GM23338 (cell line): ENCODE data around the gene SYNDIG1. TPM values are rescaled to one million over a fixed set of nuclear protein-coding genes. Genes with fewer than 3 reads are reported as not detected.

ENCODE experiments used
- ATAC-seq: fragments of 200-7000 bp; cut with Tn5 transposase; 3 replicates; pipeline ENCODE4 v1.9.1; 2020
- DNase-seq: peaks from one replicate; pipeline ENCODE4 v3.0.0-alpha.2; 2015; ENCODE audit warnings: low spot score
- H2AFZ ChIP-seq: fragments of 200-600 bp; sonication (generic); 2 replicates; pipeline ENCODE4 v1.8.0; 2016; ENCODE audit warnings: antibody characterized with exemption, mild to moderate bottlenecking, moderate library complexity
- H3F3A ChIP-seq: fragments of 200-600 bp; sonication (generic); replicated peaks from 2 replicates; pipeline ENCODE4 v1.8.0; 2017; ENCODE audit warnings: antibody characterized with exemption, mixed run types, low read depth
- H3K27ac ChIP-seq: fragments of 200-600 bp; sonication (generic); 2 replicates; pipeline ENCODE4 v1.6.1; 2016; ENCODE audit warnings: low read depth
- H3K27me3 ChIP-seq: fragments of 200-600 bp; sonication (generic); 2 replicates; pipeline ENCODE4 v1.8.0; 2016; ENCODE audit warnings: mild to moderate bottlenecking, mixed run types, moderate library complexity; ENCODE audit not compliant: insufficient read depth
- H3K36me3 ChIP-seq: fragments of 200-600 bp; sonication (generic); 2 replicates; pipeline ENCODE4 v1.8.0; 2016; ENCODE audit warnings: mild to moderate bottlenecking; ENCODE audit not compliant: insufficient read depth
- H3K4me1 ChIP-seq: fragments of 200-600 bp; sonication (generic); 2 replicates; pipeline ENCODE4 v1.8.0; 2016; ENCODE audit warnings: mild to moderate bottlenecking, moderate library complexity; ENCODE audit not compliant: insufficient read depth
- H3K4me2 ChIP-seq: fragments of 200-600 bp; sonication (generic); 2 replicates; pipeline ENCODE4 v1.7.1; 2017; ENCODE audit warnings: mixed run types
- H3K4me3 ChIP-seq: fragments of 200-600 bp; sonication (generic); 2 replicates; pipeline ENCODE4 v1.6.1; 2016; ENCODE audit warnings: mixed run types
- H3K79me2 ChIP-seq: fragments of 200-600 bp; sonication (generic); replicated peaks from 2 replicates; pipeline ENCODE4 v1.8.0; 2017; ENCODE audit warnings: mild to moderate bottlenecking; ENCODE audit not compliant: insufficient read depth
- H3K9me2 ChIP-seq: fragments of 200-600 bp; sonication (generic); 2 replicates; pipeline ENCODE4 v1.8.0; 2017; ENCODE audit not compliant: insufficient read depth
- H4K20me1 ChIP-seq: fragments of 200-600 bp; sonication (generic); replicated peaks from 2 replicates; pipeline ENCODE4 v1.8.0; 2017; ENCODE audit warnings: mild to moderate bottlenecking; ENCODE audit not compliant: insufficient read depth
- H3K27ac Mint-ChIP-seq: 2 replicates; pipeline ENCODE4 v1.8.0; 2020; ENCODE audit warnings: inconsistent platforms, mild to moderate bottlenecking, moderate library complexity, mixed read lengths
- H3K27me3 Mint-ChIP-seq: 3 replicates; pipeline ENCODE4 v1.8.0; 2022; ENCODE audit warnings: low read depth, mild to moderate bottlenecking, moderate library complexity, mixed read lengths, inconsistent platforms; ENCODE audit not compliant: insufficient read depth, poor library complexity
- H3K36me3 Mint-ChIP-seq: 3 replicates; pipeline ENCODE4 v1.8.0; 2021; ENCODE audit warnings: low read depth, mild to moderate bottlenecking, inconsistent platforms, moderate library complexity, mixed read lengths
- H3K4me1 Mint-ChIP-seq: 3 replicates; pipeline ENCODE4 v1.8.0; 2020; ENCODE audit warnings: mild to moderate bottlenecking, inconsistent platforms, mixed read lengths
- H3K4me3 Mint-ChIP-seq: 3 replicates; pipeline ENCODE4 v1.8.0; 2021; ENCODE audit warnings: moderate library complexity, mild to moderate bottlenecking, inconsistent platforms, mixed read lengths
- H3K9me3 Mint-ChIP-seq: 3 replicates; pipeline ENCODE4 v1.8.0; 2020; ENCODE audit warnings: moderate library complexity, mild to moderate bottlenecking, inconsistent platforms, mixed read lengths
- CTCF ChIP-seq, 2 experiments: fragments of 200-600 bp in 1 of 2; sonication (generic) in 1 of 2; conservative IDR thresholded peaks; 2 replicates each; pipeline versions ENCODE4 v1.5.1 to v1.6.1; 2016 to 2017; ENCODE audit warnings: antibody characterized with exemption in 2 of 2, low read depth in 2 of 2, mild to moderate bottlenecking in 2 of 2, moderate library complexity in 1 of 2
- ETS1 ChIP-seq: IDR thresholded peaks from 2 replicates; pipeline ENCODE4 v1.6.1; 2016; ENCODE audit warnings: antibody characterized with exemption
- EZH2 ChIP-seq: fragments of 200-600 bp; sonication (generic); IDR thresholded peaks from one replicate; pipeline ENCODE4 v1.8.0; 2017; ENCODE audit warnings: antibody characterized with exemption, mild to moderate bottlenecking, low read depth; ENCODE audit not compliant: unreplicated experiment
- EZH2phosphoT487 ChIP-seq: fragments of 200-600 bp; sonication (generic); IDR thresholded peaks from one replicate; pipeline ENCODE4 v1.8.1; 2018; ENCODE audit warnings: antibody characterized with exemption; ENCODE audit not compliant: unreplicated experiment
- JUNB ChIP-seq: IDR thresholded peaks from one replicate; pipeline ENCODE4 v1.6.1; 2016; ENCODE audit warnings: antibody characterized with exemption; ENCODE audit not compliant: unreplicated experiment
- NANOG ChIP-seq: IDR thresholded peaks from 2 replicates; pipeline ENCODE4 v1.6.1; 2016; ENCODE audit warnings: antibody characterized with exemption, borderline replicate concordance
- POLR2AphosphoS5 ChIP-seq: IDR thresholded peaks from 2 replicates; pipeline ENCODE4 v1.6.1; 2016; ENCODE audit warnings: antibody characterized with exemption, low read depth
- REST ChIP-seq: IDR thresholded peaks from one replicate; pipeline ENCODE4 v1.6.1; 2018; ENCODE audit warnings: antibody characterized with exemption; ENCODE audit not compliant: unreplicated experiment
- ZNF114 ChIP-seq: fragments of 250-450 bp; sonication (Bioruptor Pico); IDR thresholded peaks from 2 replicates; pipeline ENCODE4 v1.5.0; 2020; ENCODE audit warnings: mild to moderate bottlenecking, moderate library complexity
- ZNF331 ChIP-seq: fragments of 250-450 bp; sonication (Bioruptor Pico); IDR thresholded peaks from 2 replicates; pipeline ENCODE4 v1.5.0; 2020; ENCODE audit warnings: low read depth, mild to moderate bottlenecking, moderate library complexity
- polyA plus RNA-seq: library from polyadenylated mRNA; unstranded; fragments of >200 nt; fragmentation: Nextera tagmentation; extraction: Ambion mirVana; gene quantifications from 2 replicates; pipeline ENCODE4 v1.2.1, GENCODE V29; 2016
- total RNA-seq: library from RNA; depleted of rRNA; stranded (reverse); fragments of >200 nt; shearing (Covaris generic); gene quantifications from 2 replicates; pipeline ENCODE4 v1.2.3, GENCODE V29; 2014

Gene SYNDIG1
- total and polyA plus RNA-seq, 2 experiments from 2014 or later = 2.8 to 4.8 TPM

GRCh38 chr20:24677626-24678315 is 208.3 kb downstream of the SYNDIG1 start:
- H4K20me1 ChIP-seq = no peaks in the 10 kb centered on the region; the same call in 1 of the 2 replicates
- no peak overlapping the region for H3K4me2 ChIP-seq
- 0 out of 2 replicates have a peak, but pooled peaks cover 7% of the 10 kb centered on the region for H3K9me2 ChIP-seq
- no peak overlapping the region for H3K27ac ChIP-seq
- ATAC-seq (peak; percentile 59), DNase-seq (peak; percentile 3)
- Mint-ChIP-seq H3K36me3 (no peaks in the 10 kb centered on the region; the same call in 2 of the 3 replicates), H3K4me1 (peaks cover 4% of the 10 kb centered on the region; the same call in 1 of the 3 replicates), H3K4me3 (no peak overlapping the region), H3K27ac (no peak overlapping the region), H3K27me3 (peaks cover 13% of the 10 kb centered on the region), H3K9me3 (peaks cover 4% of the 10 kb centered on the region; the same call in 1 of the 3 replicates)
- TF ChIP-seq ZNF331 (CRISPR knock-in tag) (no peak), CTCF (conservative IDR thresholded peaks at IDR 0.05; ENCODE audit: low read depth in 2 of 2) (peak in 1 of 2 experiments; percentile 30; a peak in 2 of 4 replicates)
- H3K27me3 ChIP-seq = no peaks in the 10 kb centered on the region
- no peak overlapping the region for H3K4me3 ChIP-seq
- H3K79me2 ChIP-seq = no peaks in the 10 kb centered on the region
- H3K4me1 ChIP-seq = no peaks in the 10 kb centered on the region
- no peak overlapping the region for H2AFZ ChIP-seq
- no peaks in the 10 kb centered on the region for H3K36me3 ChIP-seq
- no peaks in the 10 kb centered on the region for H3F3A ChIP-seq

GRCh38 chr20:24678351-24679106 is 209.1 kb downstream of the SYNDIG1 start:
- Mint-ChIP-seq H3K4me3 (no peak overlapping the region), H3K9me3 (peaks cover 4% of the 10 kb centered on the region; the same call in 1 of the 3 replicates), H3K36me3 (no peaks in the 10 kb centered on the region; the same call in 2 of the 3 replicates), H3K27me3 (peaks cover 12% of the 10 kb centered on the region), H3K27ac (no peak overlapping the region), H3K4me1 (peaks cover 4% of the 10 kb centered on the region; the same call in 1 of the 3 replicates)
- Histone ChIP-seq H3K4me3 (no peak overlapping the region), H2AFZ (no peak overlapping the region), H3K4me1 (no peaks in the 10 kb centered on the region), H3K79me2 (no peaks in the 10 kb centered on the region), H3K27me3 (no peaks in the 10 kb centered on the region), H3K27ac (no peak overlapping the region), H3K9me2 (0 out of 2 replicates have a peak, but pooled peaks cover 7% of the 10 kb centered on the region), H4K20me1 (no peaks in the 10 kb centered on the region; the same call in 1 of the 2 replicates), H3K36me3 (no peaks in the 10 kb centered on the region), H3F3A (no peaks in the 10 kb centered on the region), H3K4me2 (no peak overlapping the region)
- no peak for DNase-seq
- ATAC-seq = no peak
- no peak for TF ChIP-seq ETS1
- TF ChIP-seq NANOG = no peak
- no peak for TF ChIP-seq JUNB
- TF ChIP-seq EZH2phosphoT487 = no peak
- TF ChIP-seq EZH2 = no peak
- TF ChIP-seq POLR2AphosphoS5 = no peak
- TF ChIP-seq ZNF331 (CRISPR knock-in tag) = no peak
- no peak for TF ChIP-seq CTCF (conservative IDR thresholded peaks at IDR 0.05; ENCODE audit: low read depth in 2 of 2)
- no peak for TF ChIP-seq ZNF114
- TF ChIP-seq REST = no peak
